Midbrain (tissue), 1 donor: ENCODE measurements around the gene EYA4.

ENCODE experiments used
- DNase-seq: peaks from one replicate; lab custom pipeline; 2025; lab: John Stamatoyannopoulos, UW

EYA4 gene

DNA sequence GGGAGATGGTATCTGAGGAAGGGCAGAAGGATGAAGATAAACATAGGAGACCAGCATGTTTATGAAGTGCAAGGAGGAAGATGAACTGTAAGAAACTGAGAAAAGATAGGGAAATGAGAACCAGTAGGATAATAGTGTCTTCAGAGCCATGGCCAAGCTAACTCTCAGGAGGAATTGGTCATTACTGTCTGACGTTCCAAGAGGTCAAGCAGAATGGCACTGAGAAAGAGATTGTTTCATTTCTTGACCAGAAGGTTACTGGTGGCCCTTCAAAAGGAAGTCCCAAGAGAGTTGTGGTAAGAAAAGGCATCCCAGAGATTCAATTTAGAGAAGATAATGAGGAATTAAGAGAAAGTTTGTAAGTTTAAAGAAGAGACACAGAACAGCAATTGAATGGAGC, 47.5 kb downstream of the EYA4 start:
- no peak for DNase-seq

DNA sequence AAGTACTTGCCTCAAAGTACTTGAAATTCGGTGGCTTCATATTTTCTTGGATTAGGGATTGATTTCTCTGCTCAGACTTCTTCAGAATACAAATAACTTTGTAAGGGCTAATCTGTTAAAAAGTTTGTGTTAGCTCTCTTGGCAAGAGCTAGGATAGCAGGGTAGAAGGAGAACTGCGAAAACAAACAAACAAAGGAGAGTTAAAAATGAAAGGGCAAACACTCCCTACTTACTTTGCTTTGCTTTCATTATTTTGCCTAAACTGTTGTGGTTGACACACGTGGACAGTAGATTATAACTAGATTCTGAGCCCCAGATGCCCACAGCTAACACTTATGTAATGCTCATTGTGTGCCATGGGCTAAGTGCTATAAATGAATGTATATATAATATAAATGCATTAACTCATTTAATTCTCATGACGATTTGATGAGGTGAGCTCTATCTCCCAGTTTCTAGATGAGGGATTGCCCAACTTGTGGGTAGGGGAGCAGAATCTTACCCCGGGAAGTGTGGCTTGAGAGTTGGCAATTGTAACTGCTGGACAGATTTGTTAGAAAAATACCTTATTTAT, 48.7 kb downstream of the EYA4 start:
- no peak for DNase-seq

DNA sequence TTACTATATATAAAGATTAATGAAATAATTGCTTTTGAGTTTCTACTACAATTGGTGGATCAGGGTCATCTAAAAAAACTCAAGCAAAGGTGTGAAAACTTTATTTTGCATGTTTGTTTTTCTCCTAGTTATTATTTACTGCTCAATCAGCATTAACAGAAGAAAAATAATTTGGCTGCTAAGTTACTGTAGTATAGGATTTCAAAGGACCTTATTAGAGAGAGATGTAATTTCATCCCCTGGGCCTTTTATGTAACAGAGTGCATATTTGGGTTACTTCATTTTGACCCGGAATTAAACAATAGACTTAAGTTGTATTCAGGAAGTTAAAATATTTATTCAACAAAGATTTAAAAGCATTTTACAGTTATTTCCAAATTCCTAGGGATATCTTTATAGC, 49.8 kb downstream of the EYA4 start:
- DNase-seq = no peak

DNA sequence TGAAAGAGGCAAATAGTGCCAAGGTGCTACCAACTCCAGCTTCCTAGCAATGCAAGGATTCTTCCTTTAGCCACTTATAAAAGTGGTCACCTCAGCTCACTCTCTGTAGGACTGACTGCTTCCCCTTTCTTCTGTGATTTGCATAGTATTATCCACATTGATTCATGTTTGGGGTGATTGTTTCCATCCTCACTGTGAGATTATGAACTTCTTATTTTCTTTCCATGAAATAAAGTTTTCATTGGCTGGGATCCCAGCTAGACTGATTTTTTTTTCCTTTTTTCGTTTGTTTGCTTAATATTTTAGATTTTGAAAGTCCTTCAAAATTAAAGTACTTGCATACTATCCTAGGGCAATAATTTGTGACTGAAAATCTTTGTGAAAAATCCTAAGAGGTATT, 50.5 kb downstream of the EYA4 start:
- DNase-seq = no peak

DNA sequence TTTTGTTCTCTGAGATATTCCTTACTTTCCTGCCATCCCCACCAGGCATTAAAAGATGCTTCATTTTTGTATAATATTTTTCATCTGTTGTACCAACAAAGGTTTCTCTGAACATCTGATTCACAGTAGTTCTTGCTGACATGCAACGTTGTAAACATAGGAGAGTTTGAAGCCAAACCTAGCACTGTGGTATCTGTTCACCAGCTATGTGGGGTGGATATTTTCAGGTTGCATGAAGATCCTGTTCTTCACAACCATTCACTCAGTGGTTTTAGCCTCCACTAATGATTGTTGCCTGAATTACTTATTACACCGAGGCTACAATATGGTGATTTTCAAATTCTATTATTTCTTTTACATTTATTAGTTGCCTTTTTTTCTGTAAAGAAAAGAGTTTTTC, 56.5 kb downstream of the EYA4 start:
- DNase-seq = no peak

DNA sequence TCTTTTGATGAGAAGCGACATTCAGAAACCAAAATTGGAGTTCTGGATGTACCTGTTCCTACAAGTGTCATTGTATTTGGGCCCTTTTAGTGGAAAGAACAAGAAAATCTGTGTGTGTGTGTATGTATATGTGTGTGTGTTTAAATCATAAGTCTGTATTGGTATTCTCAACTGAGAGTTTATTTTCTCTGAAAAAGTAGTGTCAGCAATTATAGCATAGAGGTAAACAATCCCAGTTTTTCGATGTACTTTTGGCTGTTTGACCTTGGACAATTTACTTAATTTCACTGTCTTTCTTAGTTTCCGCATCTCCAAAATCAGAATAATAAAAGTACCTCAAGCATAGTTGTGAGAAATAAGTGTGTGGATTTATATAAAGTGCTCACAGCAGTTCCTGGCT, 57.2 kb downstream of the EYA4 start:
- no peak for DNase-seq

DNA sequence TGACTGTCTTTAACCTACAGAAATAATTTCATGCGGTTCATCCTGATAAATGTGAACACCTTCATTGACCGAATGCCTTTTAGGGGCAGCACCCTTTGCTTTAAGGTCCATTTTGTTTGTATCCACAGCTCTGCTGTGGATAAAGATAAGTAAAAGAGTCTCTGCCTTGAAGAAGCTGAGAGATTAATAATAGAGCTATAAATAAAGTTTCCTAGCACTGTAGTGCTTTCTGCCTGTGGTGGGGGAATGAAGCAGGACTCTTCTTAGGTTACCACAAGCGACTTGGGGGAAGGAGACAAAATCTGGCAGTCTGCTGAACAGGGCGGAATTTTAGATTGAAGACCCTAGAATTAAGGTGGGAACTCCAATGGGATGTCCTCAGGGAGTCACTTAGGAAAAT, 57.6 kb downstream of the EYA4 start:
- DNase-seq = no peak

DNA sequence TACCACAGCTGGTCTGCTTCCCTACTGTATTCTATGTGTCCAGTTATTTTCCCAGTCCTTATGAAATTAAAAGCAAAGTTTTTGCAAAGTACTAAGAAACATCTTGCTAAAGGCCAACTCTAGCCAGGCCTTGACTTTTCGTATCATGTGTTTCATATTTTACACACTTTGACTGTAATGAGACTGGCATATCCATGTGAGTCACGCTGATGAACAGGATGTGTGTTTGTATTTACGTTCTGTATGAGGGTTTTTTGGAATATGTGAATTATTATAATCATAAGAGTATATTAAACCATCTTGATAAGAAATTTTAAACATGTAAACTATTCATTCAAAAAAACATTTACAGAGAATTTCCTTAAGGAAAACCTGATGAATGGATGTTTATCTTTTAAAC, 59.7 kb downstream of the EYA4 start:
- DNase-seq = no peak

DNA sequence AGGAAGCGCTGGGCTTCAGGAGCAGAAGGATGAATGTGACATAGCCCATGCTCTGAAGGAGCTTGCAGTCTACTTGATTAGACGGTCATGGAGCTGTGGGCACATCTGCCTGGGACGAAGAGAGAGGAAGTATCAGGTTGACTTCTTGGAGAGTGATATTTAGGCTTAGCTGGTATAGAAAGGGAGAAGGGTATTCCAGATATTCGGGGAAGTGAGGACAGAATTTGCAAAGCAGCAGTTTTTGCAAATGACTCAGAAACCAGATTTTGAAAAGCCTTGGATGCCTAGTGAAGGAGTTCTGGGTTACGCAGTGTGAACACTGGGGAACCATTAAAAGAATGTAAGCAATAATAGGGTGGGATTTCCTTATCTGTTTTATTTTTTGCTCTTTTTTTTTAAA, 60.7 kb downstream of the EYA4 start:
- DNase-seq = no peak

DNA sequence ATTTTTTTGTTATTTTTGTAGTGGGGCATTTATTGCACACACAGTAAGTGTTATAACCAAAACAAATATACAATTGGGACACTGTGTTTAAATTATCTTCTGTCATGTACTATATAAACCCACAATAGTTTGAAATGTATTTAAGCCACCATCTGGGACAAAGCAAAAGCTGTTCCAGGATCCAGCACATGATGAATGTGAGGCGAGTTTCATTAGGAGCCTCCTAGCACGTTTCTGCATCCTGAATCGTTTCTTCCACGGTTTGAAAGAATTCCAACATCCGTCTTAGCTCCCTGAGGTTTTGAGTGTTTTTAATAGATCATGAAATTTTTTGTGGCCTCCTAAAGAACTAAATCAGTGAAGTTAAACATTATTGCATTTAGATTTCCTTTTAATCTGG, 65.8 kb downstream of the EYA4 start:
- DNase-seq = no peak

DNA sequence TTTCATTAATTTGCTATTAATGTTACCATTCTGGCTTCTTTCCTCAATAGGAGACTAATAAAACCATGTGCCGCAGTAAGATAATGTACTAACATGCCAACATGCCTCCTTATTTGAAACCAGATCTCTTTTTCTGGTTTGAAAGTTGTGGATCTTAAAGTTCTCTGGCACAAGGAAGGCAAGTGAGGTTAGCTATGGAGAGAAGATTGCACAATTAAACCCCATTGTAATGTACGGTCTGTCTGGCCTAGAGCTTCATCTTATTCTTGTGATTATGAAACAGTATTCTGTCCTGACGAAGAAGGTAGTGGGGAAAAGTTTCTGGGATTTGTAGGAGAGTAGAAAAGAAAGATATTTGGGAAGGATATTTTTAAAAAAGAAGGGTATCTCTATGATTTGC, 68.4 kb downstream of the EYA4 start:
- no peak for DNase-seq

DNA sequence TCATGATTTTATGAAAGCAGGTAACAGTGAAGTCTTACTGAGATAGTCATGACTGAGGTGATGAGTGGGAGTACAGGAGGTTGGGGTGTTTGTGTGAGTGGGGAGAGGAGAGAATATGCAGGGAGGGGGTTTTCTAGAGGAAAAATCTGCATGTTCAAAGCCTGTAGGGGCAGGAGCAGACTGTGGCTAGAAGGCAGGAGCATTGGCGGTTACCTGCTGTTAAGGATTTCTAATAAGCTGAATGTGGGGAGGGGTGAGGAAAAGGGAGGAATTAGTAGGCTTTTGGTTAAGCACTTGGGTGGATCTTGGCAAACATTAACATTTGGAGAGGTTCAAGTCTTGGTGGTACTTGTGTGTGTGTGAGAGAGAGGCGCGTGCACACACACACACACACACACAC, 70.8 kb downstream of the EYA4 start:
- no peak for DNase-seq

DNA sequence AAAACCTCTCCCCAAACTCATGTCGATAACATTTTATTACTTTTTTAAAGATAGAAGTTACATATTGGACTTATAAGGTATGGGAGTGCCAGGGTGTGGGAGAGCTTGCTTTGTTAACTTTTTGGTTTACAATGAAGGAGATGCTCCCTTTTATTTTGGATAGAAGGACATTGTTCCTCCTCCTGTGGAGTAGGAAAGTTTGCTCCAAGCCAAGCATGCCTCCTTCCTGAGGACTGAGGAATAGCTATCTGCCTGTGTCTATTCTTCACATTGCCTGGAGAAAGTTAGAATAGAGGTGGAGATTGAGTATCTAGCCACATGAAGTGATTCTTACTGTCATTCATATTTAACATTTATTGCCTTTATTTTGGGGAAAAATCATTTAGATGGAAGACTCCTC, 71.9 kb downstream of the EYA4 start:
- no peak for DNase-seq

DNA sequence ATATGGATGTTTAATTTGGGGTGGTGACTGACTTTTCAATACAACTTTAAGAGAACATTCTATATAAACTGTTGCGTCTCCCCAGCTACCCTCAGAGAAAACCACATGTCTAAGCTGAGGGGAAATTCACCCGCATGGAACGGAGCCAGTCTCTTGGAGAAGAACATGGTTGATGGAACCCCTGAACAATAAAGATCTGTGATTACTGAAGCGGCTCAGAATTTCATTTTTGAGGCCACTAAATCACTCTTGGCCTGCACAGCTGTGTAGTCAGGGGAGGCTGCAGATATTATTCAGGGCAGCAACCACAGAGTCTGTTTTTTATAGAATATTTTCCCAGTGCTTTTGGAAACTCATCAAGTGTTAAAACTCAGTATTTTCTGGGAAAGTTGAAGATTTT, 73.8 kb downstream of the EYA4 start:
- DNase-seq = no peak

DNA sequence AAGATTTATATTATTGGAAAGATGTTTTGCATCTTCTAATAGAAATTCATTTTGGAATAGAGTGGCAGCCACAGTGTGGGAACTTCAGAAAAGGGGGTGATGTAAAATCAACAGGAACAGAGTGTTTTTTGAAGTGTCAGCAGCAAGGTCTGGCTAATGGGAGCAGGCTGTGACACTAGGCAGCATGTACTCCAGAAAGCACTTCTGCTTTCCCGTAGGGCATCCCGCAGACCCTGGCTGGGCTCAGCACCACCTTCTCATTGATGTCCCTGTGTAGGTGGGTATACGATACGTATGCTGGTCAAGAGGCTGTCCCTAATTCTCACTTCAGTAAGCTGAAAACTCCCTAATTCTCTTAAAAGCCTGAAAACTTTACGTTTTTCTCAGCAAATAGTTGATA, 74.7 kb downstream of the EYA4 start:
- no peak for DNase-seq

DNA sequence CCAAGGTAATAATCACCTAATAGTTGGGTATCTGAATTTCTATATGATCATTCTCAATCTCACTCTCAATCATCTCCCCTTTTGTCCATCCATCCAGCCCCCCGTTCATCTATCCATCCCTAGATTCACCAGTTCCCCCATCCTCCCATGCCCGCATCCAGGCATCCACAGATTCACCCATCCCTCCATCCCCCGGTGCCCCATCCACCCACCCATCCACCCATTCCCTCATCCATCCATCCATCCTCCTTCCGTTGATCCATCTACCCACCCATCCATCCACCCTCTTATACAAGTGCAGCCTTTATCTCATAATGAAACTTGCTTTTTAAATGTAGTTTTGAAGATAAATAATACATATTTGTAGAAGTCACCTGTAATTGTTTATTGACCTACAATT, 76.5 kb downstream of the EYA4 start:
- no peak for DNase-seq

DNA sequence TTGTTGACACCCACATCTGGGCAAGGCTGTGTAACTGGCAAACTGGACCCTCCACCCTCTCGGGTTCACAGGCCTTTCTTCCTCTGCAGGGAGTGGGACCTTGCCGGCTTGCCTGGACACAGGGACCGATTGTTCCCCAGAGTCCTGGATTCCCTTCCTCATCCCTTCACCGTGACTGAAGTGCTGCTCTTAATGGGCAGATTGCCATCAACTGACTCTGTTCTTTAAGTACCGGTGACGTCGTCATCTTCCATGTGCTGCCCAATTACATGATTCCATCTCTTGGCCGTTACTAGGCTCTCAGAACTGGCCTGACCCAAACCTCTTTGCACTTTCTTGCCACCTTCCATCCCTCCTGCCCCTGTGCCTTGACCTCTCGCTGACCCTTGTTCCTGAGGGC, 85.4 kb downstream of the EYA4 start:
- DNase-seq = no peak

DNA sequence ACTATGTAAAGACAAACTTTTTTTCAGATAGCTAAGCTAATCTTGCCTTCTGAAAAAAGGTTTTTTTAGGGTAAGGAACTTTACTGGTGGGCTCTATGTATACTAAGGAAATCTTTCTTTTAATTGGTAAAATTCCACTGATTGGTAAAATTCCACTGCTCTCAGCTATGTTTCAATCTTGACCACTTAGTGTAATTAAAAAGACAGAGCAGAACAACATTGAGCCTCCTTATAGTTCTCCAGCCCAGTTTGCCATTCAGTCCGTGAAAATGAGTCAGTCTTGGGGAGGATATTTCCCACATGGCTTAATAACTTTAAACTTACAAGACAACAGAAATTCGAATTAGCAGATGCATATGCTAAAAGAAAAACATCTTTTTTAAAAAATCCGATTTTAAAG, 92.7 kb downstream of the EYA4 start:
- no peak for DNase-seq

DNA sequence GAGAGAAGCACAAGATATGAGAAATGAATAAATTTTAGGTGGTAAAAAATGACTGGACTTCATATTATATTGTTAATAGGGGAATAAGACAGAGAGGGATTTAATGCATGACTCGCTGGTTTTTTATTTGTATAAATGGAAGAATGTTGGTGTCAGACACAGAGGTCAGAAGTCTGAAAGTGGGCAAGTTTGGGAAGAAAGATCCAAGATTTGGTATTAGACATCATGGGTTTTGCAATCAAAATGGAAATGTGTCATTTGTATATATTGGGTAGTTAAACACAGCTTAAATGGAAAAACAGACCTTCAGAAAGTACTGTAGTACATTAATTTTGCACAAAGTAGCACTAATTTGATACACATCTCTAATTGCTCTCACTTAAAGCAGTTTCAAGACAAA, 96.2 kb downstream of the EYA4 start:
- no peak for DNase-seq

DNA sequence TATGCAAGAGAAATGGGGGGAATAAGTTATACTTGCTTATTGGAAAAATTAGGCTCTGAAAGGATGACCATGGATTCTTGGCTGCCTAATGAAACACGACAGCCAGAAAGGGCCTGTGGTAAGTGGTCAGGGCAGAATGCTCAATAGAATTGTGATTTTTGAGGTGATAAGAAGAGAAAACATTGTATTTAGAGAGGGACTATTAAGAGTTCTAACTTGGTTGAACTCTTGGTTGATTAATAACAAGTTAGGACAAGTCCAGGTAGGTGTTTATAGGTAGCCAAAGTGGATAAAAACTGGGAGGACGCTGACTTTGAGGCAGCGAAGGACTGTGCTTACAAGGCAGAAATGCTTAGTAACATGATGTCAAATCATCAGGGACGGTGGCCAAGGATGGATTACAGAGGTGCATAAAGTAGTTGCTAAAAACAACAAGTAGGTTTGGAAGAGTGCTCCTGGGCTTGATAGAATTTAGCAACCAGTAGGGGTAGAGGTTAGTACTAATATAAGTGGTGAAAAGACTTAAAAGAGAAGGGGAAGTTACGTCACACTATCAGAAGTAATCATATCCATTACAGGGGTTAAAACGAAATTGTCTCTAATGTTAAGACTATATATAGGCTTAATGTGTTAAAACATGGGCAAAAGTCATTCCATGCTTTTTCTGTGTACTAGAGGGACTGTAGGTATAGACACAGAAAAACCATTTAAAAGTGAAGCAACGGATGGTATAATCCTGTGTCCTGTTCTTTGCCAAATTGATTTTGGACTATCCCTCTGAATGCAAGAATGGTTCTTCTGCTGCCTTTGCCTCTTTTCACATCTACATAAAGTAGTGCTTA, 98.6 kb downstream of the EYA4 start:
- DNase-seq = no peak

DNA sequence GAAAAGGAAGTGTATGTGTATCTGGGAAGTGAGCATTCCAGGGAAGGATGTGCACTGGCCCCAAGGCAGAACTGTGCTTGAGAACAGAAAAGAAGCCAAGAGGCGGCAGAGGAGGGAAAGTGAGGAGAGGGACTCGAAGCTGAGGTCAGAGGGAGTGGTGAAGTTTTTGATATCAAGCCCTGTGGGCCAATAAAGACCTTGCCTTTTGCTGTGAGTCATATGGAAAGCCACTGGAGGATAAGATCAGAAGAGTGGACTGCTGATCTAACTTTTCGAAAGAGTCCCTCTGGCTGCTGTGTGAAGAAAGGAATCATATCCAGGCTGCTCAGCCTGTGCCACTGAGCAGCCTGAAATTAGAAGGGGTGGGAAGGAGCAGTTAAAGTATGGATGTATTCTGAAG, 99.4 kb downstream of the EYA4 start:
- no peak for DNase-seq

DNA sequence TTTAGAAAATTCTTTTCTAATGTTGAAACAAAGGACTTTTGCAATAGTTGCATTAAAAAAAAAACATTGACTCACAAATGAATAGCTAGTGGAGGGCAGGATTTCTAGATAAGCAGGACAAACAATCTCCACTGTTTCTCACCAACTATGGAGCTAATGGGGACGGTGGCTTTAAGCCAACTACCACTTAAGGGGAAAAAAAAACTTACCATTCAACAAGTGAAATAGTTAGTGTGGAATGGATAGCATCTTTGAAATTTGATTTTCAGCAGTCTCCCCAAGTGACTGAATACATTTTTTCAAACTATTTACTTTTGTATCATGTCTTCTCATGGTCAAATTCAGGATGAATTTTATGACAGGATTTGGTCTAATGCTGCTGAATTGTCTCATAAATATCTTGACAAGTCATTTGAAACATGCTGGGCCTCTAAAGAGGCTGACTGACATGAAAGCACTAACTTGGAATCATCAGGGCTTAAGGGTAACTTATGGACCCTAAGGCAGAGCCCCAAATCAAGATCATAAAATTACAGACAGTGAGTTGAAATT, 100.5 kb downstream of the EYA4 start:
- DNase-seq = no peak

DNA sequence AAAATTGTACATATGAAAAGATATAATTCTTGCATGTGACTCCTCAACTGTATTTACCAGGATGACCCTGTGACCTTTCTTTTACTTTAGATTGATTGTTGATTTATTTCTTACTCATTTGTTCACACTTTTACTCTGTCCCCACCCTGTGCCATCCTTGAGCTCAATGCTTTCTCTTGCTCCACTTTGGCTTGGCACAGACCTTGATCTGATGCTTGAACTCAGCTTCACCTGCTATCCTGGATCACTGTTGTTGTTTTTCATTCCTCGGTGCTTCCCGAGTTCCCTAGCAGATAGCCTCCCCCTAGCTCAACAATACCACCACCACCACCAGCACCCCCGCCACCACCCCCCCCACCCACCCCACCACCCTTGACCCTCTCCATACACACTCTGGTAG, 102.1 kb downstream of the EYA4 start:
- DNase-seq = no peak

DNA sequence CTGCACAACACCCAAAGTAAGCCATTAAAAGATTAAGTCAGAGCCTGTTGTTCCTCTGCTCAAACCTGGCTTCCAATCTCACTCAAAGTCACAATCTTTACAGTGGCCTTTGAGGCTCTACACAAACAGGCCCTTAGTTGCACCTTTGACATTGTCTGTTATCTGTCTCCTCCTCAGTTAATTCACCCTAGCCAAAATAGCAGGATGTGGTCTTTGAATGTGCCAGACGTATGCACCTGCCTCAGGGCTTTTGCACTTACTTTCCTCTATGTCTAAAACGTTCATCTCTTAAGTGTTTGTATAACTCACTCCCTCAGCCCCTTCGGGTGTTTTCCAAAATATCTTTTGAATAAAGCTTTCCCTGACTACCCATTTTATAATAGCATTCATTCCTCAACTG, 107.7 kb downstream of the EYA4 start:
- no peak for DNase-seq
